GM12878 (cell line): Measurements from ENCODE around the gene PRR18. TPM values are rescaled to one million over a fixed set of nuclear protein-coding genes. Genes with fewer than 3 reads are reported as not detected.

ENCODE experiments used
- ATAC-seq: fragments of 200-7000 bp; cut with Tn5 transposase; 3 replicates; pipeline ENCODE4 v1.9.1; 2020; ENCODE audit warnings: mild to moderate bottlenecking, moderate library complexity
- BruUV-seq: library from RNA; stranded (reverse); fragments of 400-500 nt; replicated peaks from 2 replicates; lab custom pipeline; 2021; lab: Mats Ljungman, UMichigan
- CTCF ChIA-PET: fragments of 300-600 bp; sonication (Branson Sonifier 250); formaldehyde crosslinking; extraction: SDS; loops from one replicate; lab custom pipeline; 2021; ENCODE audit warnings: inconsistent platforms; lab: Yijun Ruan, JAX
- POLR2A ChIA-PET: fragments of 350-600 bp; formaldehyde crosslinking; extraction: SDS; loops from one replicate; lab custom pipeline; 2021; ENCODE audit warnings: inconsistent platforms; lab: Charles Lee
- RAD21 ChIA-PET: fragments of 300-600 bp; sonication (Branson Sonifier 250); formaldehyde crosslinking; loops from one replicate; lab custom pipeline; 2023; ENCODE audit warnings: antibody characterized with exemption; ENCODE audit not compliant: unreplicated experiment; lab: Charles Lee
- SMC1A ChIA-PET: fragments of 300-600 bp; sonication (Branson Sonifier 250); formaldehyde crosslinking; loops from one replicate; lab custom pipeline; 2023; ENCODE audit not compliant: unreplicated experiment, uncharacterized antibody; lab: Charles Lee
- DNase-seq: peaks from one replicate; pipeline ENCODE4 v3.0.0-alpha.2; 2011; ENCODE audit warnings: low read depth, low spot score
- FAIRE-seq: peaks from 3 replicates; lab custom pipeline; 2011; peaks lifted over from hg19 to GRCh38; lab: Jason Lieb, UNC
- H2AFZ ChIP-seq: 2 replicates; pipeline ENCODE4 v1.6.0; 2011; ENCODE audit warnings: low read depth, low read length, control low read depth; ENCODE audit not compliant: control insufficient read depth
- H3K27ac ChIP-seq: 2 replicates; pipeline ENCODE4 v1.5.1; 2011; ENCODE audit warnings: control low read depth; ENCODE audit not compliant: control insufficient read depth, insufficient read depth
- H3K27me3 ChIP-seq, 2 experiments: replicated peaks in 1 of 2; 2 replicates each; pipeline versions ENCODE4 v1.6.0 to v1.6.1; 2011; ENCODE audit warnings: low read length in 1 of 2; ENCODE audit not compliant: control insufficient read depth in 2 of 2, insufficient read depth in 2 of 2
- H3K36me3 ChIP-seq, 2 experiments: 2 replicates each; pipeline ENCODE4 v1.5.1; 2011; ENCODE audit warnings: low read length in 1 of 2; ENCODE audit not compliant: control insufficient read depth in 2 of 2, insufficient read depth in 2 of 2
- H3K4me1 ChIP-seq: 2 replicates; pipeline ENCODE4 v1.6.1; 2011; ENCODE audit warnings: mild to moderate bottlenecking, low read length, moderate library complexity, mixed read lengths; ENCODE audit not compliant: control insufficient read depth, insufficient read depth
- H3K4me2 ChIP-seq: 2 replicates; pipeline ENCODE4 v1.6.0; 2011; ENCODE audit warnings: control low read depth; ENCODE audit not compliant: control insufficient read depth, insufficient read depth
- H3K4me3 ChIP-seq: fragments of 200-600 bp; sonication (generic); 2 replicates; pipeline ENCODE4 v1.5.1; 2016
- H3K79me2 ChIP-seq: 2 replicates; pipeline ENCODE4 v1.6.0; 2011; ENCODE audit warnings: low read length; ENCODE audit not compliant: control insufficient read depth, insufficient read depth
- H3K9ac ChIP-seq: 2 replicates; pipeline ENCODE4 v1.8.0; 2011; ENCODE audit warnings: low read length, control low read depth, mixed read lengths; ENCODE audit not compliant: control insufficient read depth, insufficient read depth
- H3K9me3 ChIP-seq: replicated peaks from 3 replicates; pipeline ENCODE4 v1.5.1; 2011; ENCODE audit warnings: mild to moderate bottlenecking, low read length; ENCODE audit not compliant: control insufficient read depth, insufficient read depth
- H4K20me1 ChIP-seq: 2 replicates; pipeline ENCODE4 v1.6.0; 2011; ENCODE audit not compliant: control insufficient read depth, insufficient read depth
- ASH2L ChIP-seq: fragments of 300-600, 200-600 bp; sonication (generic); IDR thresholded peaks from 2 replicates; pipeline ENCODE4 v1.6.1; 2017; ENCODE audit warnings: low read depth, mild to moderate bottlenecking, borderline replicate concordance
- CREB1 ChIP-seq: IDR thresholded peaks from 2 replicates; pipeline ENCODE4 v1.6.1; 2012; ENCODE audit warnings: low read depth, mild to moderate bottlenecking, inconsistent platforms
- ELK1 ChIP-seq: IDR thresholded peaks from 2 replicates; pipeline ENCODE4 v1.6.1; 2012; ENCODE audit warnings: low read depth, low read length, improper control_type of control experiment
- FOXM1 ChIP-seq: IDR thresholded peaks from 2 replicates; pipeline ENCODE4 v1.6.1; 2012; ENCODE audit warnings: low read depth, mild to moderate bottlenecking, inconsistent platforms, low read length, moderate library complexity
- HDGF ChIP-seq: fragments of 450-650 bp; IDR thresholded peaks from 2 replicates; pipeline ENCODE4 v1.6.1; 2016; ENCODE audit warnings: antibody characterized with exemption
- JUNB ChIP-seq: IDR thresholded peaks from 2 replicates; pipeline ENCODE4 v1.6.1; 2016; ENCODE audit warnings: antibody characterized with exemption, mild to moderate bottlenecking
- LARP7 ChIP-seq: fragments of 450-650 bp; IDR thresholded peaks from 2 replicates; pipeline ENCODE4 v1.6.1; 2017; ENCODE audit warnings: mild to moderate bottlenecking
- NFXL1 ChIP-seq: fragments of 450-650 bp; IDR thresholded peaks from 2 replicates; pipeline ENCODE4 v1.6.1; 2017; ENCODE audit warnings: antibody characterized with exemption, mild to moderate bottlenecking, borderline replicate concordance
- NKRF ChIP-seq: fragments of 450-650 bp; conservative IDR thresholded peaks from 2 replicates; pipeline ENCODE4 v1.6.1; 2017; ENCODE audit warnings: mild to moderate bottlenecking, moderate library complexity
- RAD51 ChIP-seq: fragments of 450-650 bp; IDR thresholded peaks from 2 replicates; pipeline ENCODE4 v1.6.1; 2016; ENCODE audit warnings: moderate library complexity, mild to moderate bottlenecking, inconsistent platforms
- RBBP5 ChIP-seq: fragments of 200-600 bp; sonication (generic); conservative IDR thresholded peaks from 2 replicates; pipeline ENCODE4 v1.6.1; 2016
- SMARCA5 ChIP-seq: fragments of 450-650 bp; IDR thresholded peaks from 2 replicates; pipeline ENCODE4 v1.6.1; 2017; ENCODE audit warnings: mild to moderate bottlenecking
- SRF ChIP-seq, 2 experiments: IDR thresholded peaks; 2 replicates each; pipeline ENCODE4 v1.6.1; 2011; ENCODE audit warnings: low read depth in 2 of 2, low read length in 2 of 2, mild to moderate bottlenecking in 1 of 2, moderate library complexity in 1 of 2
- TCF3 ChIP-seq: IDR thresholded peaks from 2 replicates; pipeline ENCODE4 v1.6.1; 2012; ENCODE audit warnings: low read depth, mild to moderate bottlenecking, low read length, borderline replicate concordance; ENCODE audit not compliant: insufficient read depth
- USF1 ChIP-seq: IDR thresholded peaks from 2 replicates; pipeline ENCODE4 v1.6.1; 2011; ENCODE audit warnings: borderline replicate concordance, low read depth, mild to moderate bottlenecking, moderate library complexity, mixed read lengths, low read length; ENCODE audit not compliant: insufficient read depth; ENCODE audit errors: extremely low read length
- ZBTB33 ChIP-seq: fragments of 450-650 bp; IDR thresholded peaks from 2 replicates; pipeline ENCODE4 v1.6.1; 2017; ENCODE audit warnings: mild to moderate bottlenecking
- ZZZ3 ChIP-seq: IDR thresholded peaks from 2 replicates; pipeline ENCODE4 v1.6.1; 2011; ENCODE audit warnings: low read depth; ENCODE audit not compliant: control insufficient read depth, insufficient read length
- WGBS: methylation state at CpG from one replicate; pipeline ENCODE4 v1.1.6; 2016; ENCODE audit warnings: low lambda C conversion rate; ENCODE audit not compliant: insufficient replicate concordance, insufficient coverage; ENCODE audit errors: missing lambda C conversion rate; 5-methylcytosine and 5-hydroxymethylcytosine counted together
- in situ Hi-C: fragments of 300-500 bp; cut with MboI; formaldehyde crosslinking; loops from 9 replicates; pipeline ENCODE4 v1.14.3; 2018; ENCODE audit warnings: mixed read lengths
- intact Hi-C: fragments of 100-400 bp; cut with micrococcal nuclease; formaldehyde crosslinking; loops from one replicate; pipeline ENCODE4 v1.14.2; 2022; ENCODE audit not compliant: unreplicated experiment
- polyA plus RNA-seq, 11 experiments: library from polyadenylated mRNA; depleted of rRNA in 4 of 11; unstranded in 6 of 11; stranded (reverse) in 5 of 11; fragments of >200 nt; fragmentation: Nextera tagmentation in 4 of 11; fragmentation: Illumina TruSeq in 1 of 11; extraction: Ambion mirVana in 4 of 11; extraction: Trizol in 1 of 11; gene quantifications; 1 replicate in 1 of 11; 2 replicates in 10 of 11; pipeline versions ENCODE4 v1.2.1 to v1.2.3, GENCODE V29; 2011 to 2016; ENCODE audit warnings: inconsistent platforms in 2 of 11, missing spikeins in 2 of 11, low read depth in 1 of 11
- total RNA-seq, 4 experiments: library from RNA; depleted of rRNA in 3 of 4; stranded (reverse); fragments of >200 nt in 3 of 4; fragmentation: Illumina TruSeq in 1 of 4; extraction: Trizol in 1 of 4; gene quantifications; 2 replicates each; pipeline versions ENCODE4 v1.2.1 to v1.2.3, GENCODE V29; 2013 to 2021

Gene PRR18
- total and polyA plus RNA-seq, 10 of the 15 experiments (the other 5 are each of a cell fraction or from before 2014, with no cell fraction given) = 0.13 to 8.2 (median 1.6) TPM

GRCh38 chr6:166277018-166277417 is 31.2 kb downstream of the PRR18 start (continued):
- TF ChIP-seq ELK1 (no peak), FOXM1 (no peak), JUNB (no peak), RAD51 (no peak), TCF3 (no peak), NFXL1 (no peak), ZZZ3 (no peak)
- TF ChIP-seq, all 136 proteins: peak for 0

GRCh38 chr6:166275714-166276166 is 32.5 kb downstream of the PRR18 start:
- Histone ChIP-seq H4K20me1 (no peaks in the 10 kb centered on the region), H3K27me3 (no peaks in the 10 kb centered on the region; a peak in 1 of 4 replicates), H3K27ac (no peak overlapping the region), H3K36me3 (no peaks in the 10 kb centered on the region), H3K9me3 (no peaks in the 10 kb centered on the region; the same call in 2 of the 3 replicates), H3K4me2 (peak overlapping the region; percentile 30; the same call in 1 of the 2 replicates), H2AFZ (peak overlapping the region; percentile 54), H3K79me2 (no peaks in the 10 kb centered on the region), H3K9ac (no peak overlapping the region), H3K4me1 (peaks cover 28% of the 10 kb centered on the region), H3K4me3 (no peak overlapping the region)
- 2% methylated on average over 21 of the region's 21 CpGs for WGBS
- in situ Hi-C loops (loop anchor here (5.0 kb wide), 2 partner anchors 37 to 112 kb away; no protein-coding TSS in a partner anchor), intact Hi-C loops (loop anchor here (1.0 to 10.0 kb wide), 5 partner anchors 33 to 391 kb away; partner anchors contain the start of genes MPC1 and PRR18)
- POLR2A ChIA-PET = interaction anchor here (1.0 kb wide), 1 partner anchor 58 kb away, joined by 3 read pairs; no protein-coding TSS in a partner anchor
- RAD21 ChIA-PET = interaction anchor here (0.9 to 4.4 kb wide), 9 partner anchors 9 to 124 kb away, joined by 3 to 60 read pairs (median 6); partner anchors contain the start of gene PRR18
- DNase-seq (no peak), FAIRE-seq (no peak), ATAC-seq (peak; percentile 93)
- CTCF ChIA-PET = interaction anchor here (0.6 to 5.1 kb wide), 15 partner anchors 9 to 180 kb away, joined by 3 to 105 read pairs (median 6); partner anchors contain the start of gene PRR18
- BruUV-seq = no TSS peak
- SMC1A ChIA-PET = interaction anchor here (0.7 to 4.6 kb wide), 11 partner anchors 9 to 131 kb away, joined by 3 to 56 read pairs (median 11); partner anchors contain the start of gene PRR18
- TF ChIP-seq RBBP5 (no peak), LARP7 (no peak), SRF (IDR thresholded peaks at IDR 0.05; ENCODE audit: low read depth in 2 of 2, low read length in 2 of 2) (no peak), ASH2L (no peak), SMARCA5 (peak; percentile 91), USF1 (no peak), NKRF (no peak; the same call in 1 of the 2 replicates), CREB1 (0 out of 2 replicates have a peak, but pooled peaks have one; percentile 24), ZBTB33 (no peak), HDGF (no peak)
